Measurements from ENCODE around the gene IL3. TPM values are rescaled to one million over a fixed set of nuclear protein-coding genes. Genes with fewer than 3 reads are reported as not detected.

IL3 gene
- total RNA-seq, 1 experiment from 2014 or later: not detected

GRCh38 chr5:132072528-132072927, 12.1 kb downstream of the IL3 start:
- DNase-seq: no peak
- Histone ChIP-seq H3K4me1 (no peaks in the 10 kb centered on the region), H3K9me3 (no peaks in the 10 kb centered on the region), H3K4me3 (ENCODE audit: low read depth, low read length) (no peak overlapping the region), H3K27me3 (replicated peaks; ENCODE audit: control insufficient read depth, insufficient read depth, low read length) (no peaks in the 10 kb centered on the region), H3K36me3 (ENCODE audit: control insufficient read depth, insufficient read depth, low read length) (no peaks in the 10 kb centered on the region)
- H3K4me1 Mint-ChIP-seq (ENCODE audit: low read depth, unreplicated experiment): no peaks in the 10 kb centered on the region
- no peak overlapping the region for H3K4me3 Mint-ChIP-seq (ENCODE audit: unreplicated experiment)
- no peak for TF ChIP-seq CTCF (IDR thresholded peaks at IDR 0.05; ENCODE audit: insufficient read depth in 1 of 2, low read depth in 1 of 2, low read length in 1 of 2, severe bottlenecking in 1 of 2, unreplicated experiment in 1 of 2)
- H3K27me3 Mint-ChIP-seq (ENCODE audit: insufficient read depth, unreplicated experiment): no peaks in the 10 kb centered on the region
- H3K27ac Mint-ChIP-seq (ENCODE audit: unreplicated experiment): no peak overlapping the region
- ChIA-PET POLR2A (no interaction called here), CTCF (interaction anchor here (1.3 kb wide), 1 partner anchor 9 kb away, joined by 5 read pairs; no protein-coding TSS in a partner anchor)
- no TSS peak for BruUV-seq (replicated peaks)
- H3K36me3 Mint-ChIP-seq (ENCODE audit: insufficient read depth, unreplicated experiment): no peaks in the 10 kb centered on the region
- no peaks in the 10 kb centered on the region for H3K9me3 Mint-ChIP-seq (ENCODE audit: unreplicated experiment)
- intact Hi-C loops (cut with micrococcal nuclease; ENCODE audit: unreplicated experiment): no loop called here

GRCh38 chr5:132073231-132074013, 13.0 kb downstream of the IL3 start, which contains the start of gene CSF2:
Gene CSF2 (plus strand): TSS chr5:132073789. CDS start chr5:132073824, 35 bp downstream.
- no peak within 1 kb of the TSS for H3K4me3 Mint-ChIP-seq (ENCODE audit: unreplicated experiment)
- CTCF ChIA-PET: no interaction called here
- no TSS peak for BruUV-seq (replicated peaks)

More at GRCh38 chr5:132073231-132074013, 13.0 kb downstream of the IL3 start, which contains the start of gene CSF2:
- H3K27me3 ChIP-seq (replicated peaks; ENCODE audit: control insufficient read depth, insufficient read depth, low read length): no peaks in the 10 kb centered on the region
- H3K36me3 ChIP-seq (ENCODE audit: control insufficient read depth, insufficient read depth, low read length): no peaks in the 10 kb centered on the region
- no peaks in the 10 kb centered on the region for H3K9me3 Mint-ChIP-seq (ENCODE audit: unreplicated experiment)
- H3K4me1 ChIP-seq: no peaks in the 10 kb centered on the region
- no peaks in the 10 kb centered on the region for H3K4me1 Mint-ChIP-seq (ENCODE audit: low read depth, unreplicated experiment)
- no peaks in the 10 kb centered on the region for H3K9me3 ChIP-seq
- no peak for TF ChIP-seq CTCF (IDR thresholded peaks at IDR 0.05; ENCODE audit: insufficient read depth in 1 of 2, low read depth in 1 of 2, low read length in 1 of 2, severe bottlenecking in 1 of 2, unreplicated experiment in 1 of 2)
- no peak for DNase-seq
- no peaks in the 10 kb centered on the region for H3K27me3 Mint-ChIP-seq (ENCODE audit: insufficient read depth, unreplicated experiment)
- no peak within 1 kb of the TSS for H3K4me3 ChIP-seq (ENCODE audit: low read depth, low read length)
- H3K27ac Mint-ChIP-seq (ENCODE audit: unreplicated experiment): no peak within 1 kb of the TSS
- POLR2A ChIA-PET: no interaction called here
- H3K36me3 Mint-ChIP-seq (ENCODE audit: insufficient read depth, unreplicated experiment): no peaks in the 10 kb centered on the region
- intact Hi-C loops (cut with micrococcal nuclease; ENCODE audit: unreplicated experiment): no loop called here
